Measurements from ENCODE around the gene ARMCX5. TPM values are rescaled to one million over a fixed set of nuclear protein-coding genes. Genes with fewer than 3 reads are reported as not detected.

Gene ARMCX5
- total and polyA plus RNA-seq, 2 donors (not counting 3 experiments of a cell fraction or from before 2014, with no cell fraction given): 8.0 to 10.3 TPM

DNA sequence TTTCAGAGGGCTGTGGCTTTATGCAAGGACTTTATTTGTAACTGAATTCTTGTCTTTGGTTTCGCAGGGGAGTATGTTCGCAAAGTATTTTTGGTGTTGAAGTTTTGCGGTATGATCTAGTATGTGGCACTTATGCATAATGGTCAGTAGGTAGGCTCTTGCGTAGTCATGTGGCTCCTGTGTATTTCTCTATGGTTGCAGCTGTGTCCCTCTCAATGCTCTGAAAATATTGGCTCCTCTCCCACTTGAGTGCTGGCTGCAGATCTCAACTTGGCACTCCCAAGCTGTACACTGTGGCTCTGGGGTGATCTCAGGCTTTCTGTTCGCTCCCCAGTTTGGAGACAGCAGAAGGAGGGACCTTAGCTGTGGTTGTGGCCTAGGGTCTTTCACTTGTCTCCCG is 24.8 kb downstream of the ARMCX5 start:
- Histone ChIP-seq H3K9me1 (replicated peaks; ENCODE audit: control insufficient read depth, extremely low read depth, insufficient read depth, low read length) (no peaks in the 10 kb centered on the region), H3K27me3 (ENCODE audit: control insufficient read depth in 2 of 2, insufficient read depth in 2 of 2, low read length in 2 of 2) (no peaks in the 10 kb centered on the region), H3K36me3 (ENCODE audit: control insufficient read depth in 2 of 2, extremely low read depth in 1 of 2, insufficient read depth in 2 of 2, low read length in 2 of 2) (no peaks in the 10 kb centered on the region), H3K27ac (ENCODE audit: insufficient read depth, low read depth, low read length) (no peak overlapping the region), H3K4me2 (ENCODE audit: insufficient read depth, low read length) (no peak overlapping the region), H3K9ac (replicated peaks; ENCODE audit: extremely low read depth, insufficient read depth, low read length) (no peak overlapping the region), H3K4me1 (ENCODE audit: control insufficient read depth, extremely low read depth, insufficient read depth, low read length) (no peaks in the 10 kb centered on the region), H4K20me1 (replicated peaks; ENCODE audit: control insufficient read depth, extremely low read depth, insufficient read depth, low read length) (no peaks in the 10 kb centered on the region), H3K79me2 (ENCODE audit: control insufficient read depth, insufficient read depth, low read length) (no peaks in the 10 kb centered on the region), H3K9me3 (replicated peaks; ENCODE audit: control insufficient read depth, insufficient read depth, low read length) (no peaks in the 10 kb centered on the region), H3K4me3 (replicated peaks in 1 of 3; ENCODE audit: insufficient read depth in 1 of 3, low read depth in 1 of 3, low read length in 3 of 3) (no peak overlapping the region), H2AFZ (ENCODE audit: low read depth, low read length) (no peak overlapping the region)
- no peak for TF ChIP-seq POLR2A (IDR thresholded peaks at IDR 0.05; ENCODE audit: low read depth, low read length)
- TF ChIP-seq, protein P1, sequence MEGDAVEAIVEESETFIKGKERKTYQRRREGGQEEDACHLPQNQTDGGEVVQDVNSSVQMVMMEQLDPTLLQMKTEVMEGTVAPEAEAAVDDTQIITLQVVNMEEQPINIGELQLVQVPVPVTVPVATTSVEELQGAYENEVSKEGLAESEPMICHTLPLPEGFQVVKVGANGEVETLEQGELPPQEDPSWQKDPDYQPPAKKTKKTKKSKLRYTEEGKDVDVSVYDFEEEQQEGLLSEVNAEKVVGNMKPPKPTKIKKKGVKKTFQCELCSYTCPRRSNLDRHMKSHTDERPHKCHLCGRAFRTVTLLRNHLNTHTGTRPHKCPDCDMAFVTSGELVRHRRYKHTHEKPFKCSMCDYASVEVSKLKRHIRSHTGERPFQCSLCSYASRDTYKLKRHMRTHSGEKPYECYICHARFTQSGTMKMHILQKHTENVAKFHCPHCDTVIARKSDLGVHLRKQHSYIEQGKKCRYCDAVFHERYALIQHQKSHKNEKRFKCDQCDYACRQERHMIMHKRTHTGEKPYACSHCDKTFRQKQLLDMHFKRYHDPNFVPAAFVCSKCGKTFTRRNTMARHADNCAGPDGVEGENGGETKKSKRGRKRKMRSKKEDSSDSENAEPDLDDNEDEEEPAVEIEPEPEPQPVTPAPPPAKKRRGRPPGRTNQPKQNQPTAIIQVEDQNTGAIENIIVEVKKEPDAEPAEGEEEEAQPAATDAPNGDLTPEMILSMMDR (IDR thresholded peaks at IDR 0.05; ENCODE audit: extremely low read depth in 1 of 2, insufficient read depth in 1 of 2, low read depth in 1 of 2, low read length in 2 of 2): no peak
- no peak for TF ChIP-seq MYC (IDR thresholded peaks at IDR 0.05; ENCODE audit: low read depth, low read length)
- no peak for TF ChIP-seq FOS (IDR thresholded peaks at IDR 0.05; ENCODE audit: borderline replicate concordance, insufficient read depth, low read length)
- no peak for TF ChIP-seq JUN (IDR thresholded peaks at IDR 0.05; ENCODE audit: borderline replicate concordance, insufficient read depth, insufficient read length, low read depth)
- no peak for TF ChIP-seq POLR2AphosphoS5 (IDR thresholded peaks at IDR 0.05; ENCODE audit: insufficient read depth, low read depth, low read length)
- TF ChIP-seq GATA2 (IDR thresholded peaks at IDR 0.05; ENCODE audit: insufficient read depth, insufficient read length, low read depth, low read length): no peak
- no peak for TF ChIP-seq EZH2 (IDR thresholded peaks at IDR 0.05; ENCODE audit: borderline replicate concordance, low read depth, low read length, severe bottlenecking)
- TF ChIP-seq, protein P2, sequence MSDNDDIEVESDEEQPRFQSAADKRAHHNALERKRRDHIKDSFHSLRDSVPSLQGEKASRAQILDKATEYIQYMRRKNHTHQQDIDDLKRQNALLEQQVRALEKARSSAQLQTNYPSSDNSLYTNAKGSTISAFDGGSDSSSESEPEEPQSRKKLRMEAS (IDR thresholded peaks at IDR 0.05; ENCODE audit: insufficient read depth, insufficient read length): no peak
- intact Hi-C loops (cut with micrococcal nuclease) (no loop called here), dilution Hi-C loops (cut with MboI; ENCODE audit: extremely low pct_ligation_motif_present, low sequenced_read_pairs) (no loop called here)
- no peak for DNase-seq (ENCODE audit: low read depth, low spot score)
- ChIA-PET CTCF (no interaction called here), POLR2A (no interaction called here)
- no TSS peak for BruUV-seq (replicated peaks)
- FAIRE-seq: no peak
